Activated naive CD8-positive, alpha-beta T cell treated with anti-CD3 and anti-CD28 coated beads, Interleukin-2, amount 50 U/mL, for 16 hours (primary cell): Measurements from ENCODE around the gene SLC26A1.

Experiments used
- DNase-seq: peaks from one replicate; pipeline ENCODE4 v3.0.0-alpha.2; 2020; ENCODE audit warnings: low read depth, low spot score

The SLC26A1 gene

GRCh38 chr4:993111-994029 lies at the start of gene SLC26A1:
Gene SLC26A1, minus strand, starts transcription at chr4:993404. Its CDS starts 1,701 bp downstream, at chr4:991703.
- no peak for DNase-seq

GRCh38 chr4:1042352-1043055 lies 49.3 kb upstream of the SLC26A1 start:
- DNase-seq: no peak

GRCh38 chr4:1041936-1042330 lies 48.7 kb upstream of the SLC26A1 start:
- no peak for DNase-seq

- no peak for DNase-seq
These were observed 48.1 kb upstream of the SLC26A1 start for GRCh38 chr4:1041147-1041935.

- no peak for DNase-seq
These were observed 47.3 kb upstream of the SLC26A1 start for GRCh38 chr4:1040344-1041146.

GRCh38 chr4:1039493-1040343 lies 46.5 kb upstream of the SLC26A1 start:
- no peak for DNase-seq

- no peak for DNase-seq
These were observed 45.8 kb upstream of the SLC26A1 start for GRCh38 chr4:1038948-1039492.

- DNase-seq: no peak
These were observed 44.0 kb upstream of the SLC26A1 start for GRCh38 chr4:1036976-1037810.

- DNase-seq: no peak
These were observed 42.9 kb upstream of the SLC26A1 start for GRCh38 chr4:1036095-1036494.

GRCh38 chr4:1035510-1035909 lies 42.3 kb upstream of the SLC26A1 start:
- no peak for DNase-seq

- no peak for DNase-seq
These were observed 40.8 kb upstream of the SLC26A1 start for GRCh38 chr4:1033840-1034551.

- DNase-seq: no peak
These were observed 39.7 kb upstream of the SLC26A1 start for GRCh38 chr4:1032861-1033260.

GRCh38 chr4:1031956-1032795 lies 39.0 kb upstream of the SLC26A1 start:
- no peak for DNase-seq

- no peak for DNase-seq
These were observed 38.1 kb upstream of the SLC26A1 start for GRCh38 chr4:1031346-1031745.

GRCh38 chr4:1030559-1030958 lies 37.4 kb upstream of the SLC26A1 start:
- no peak for DNase-seq

- DNase-seq: no peak
These were observed 36.8 kb upstream of the SLC26A1 start for GRCh38 chr4:1030031-1030430.

- no peak for DNase-seq
These were observed 36.3 kb upstream of the SLC26A1 start for GRCh38 chr4:1029529-1029928.
